Measurements from ENCODE around the gene PIGN. TPM values are rescaled to one million over a fixed set of nuclear protein-coding genes. Genes with fewer than 3 reads are reported as not detected.
A peak's percentile ranks its signal among the peaks of the same experiment; 100 is the strongest.
"Not testable (repeated sequence)": the region's sequence is repeated elsewhere in the genome, so short reads cannot be mapped to it uniquely, and the experiment has no call there.

The PIGN gene
- total RNA-seq, 1 experiment from 2014 or later: 22.4 TPM

- DNase-seq (ENCODE audit: low read depth): no peak
Measured at GRCh38 chr18:62061821-62062478, 124.9 kb downstream of the PIGN start.

DNA sequence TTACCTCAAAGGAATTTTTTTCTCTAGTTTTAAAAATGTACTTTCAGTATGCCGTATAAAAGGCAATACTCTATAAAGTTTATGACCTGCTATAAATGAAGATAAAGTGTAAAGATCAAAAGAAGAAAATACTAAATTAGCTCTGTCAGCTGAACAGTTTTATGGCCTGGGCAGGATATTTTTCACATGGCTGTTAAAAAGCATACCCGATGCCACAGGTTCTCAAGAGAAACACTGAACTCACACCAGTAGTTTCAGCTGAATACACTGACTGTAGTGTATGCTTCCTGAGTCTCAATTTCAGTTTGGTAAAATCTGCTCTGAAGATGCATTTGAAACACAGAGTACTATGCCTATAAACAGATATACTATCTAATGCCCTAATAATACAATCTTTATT lies 126.0 kb downstream of the PIGN start:
- DNase-seq (ENCODE audit: low read depth): no peak

DNA sequence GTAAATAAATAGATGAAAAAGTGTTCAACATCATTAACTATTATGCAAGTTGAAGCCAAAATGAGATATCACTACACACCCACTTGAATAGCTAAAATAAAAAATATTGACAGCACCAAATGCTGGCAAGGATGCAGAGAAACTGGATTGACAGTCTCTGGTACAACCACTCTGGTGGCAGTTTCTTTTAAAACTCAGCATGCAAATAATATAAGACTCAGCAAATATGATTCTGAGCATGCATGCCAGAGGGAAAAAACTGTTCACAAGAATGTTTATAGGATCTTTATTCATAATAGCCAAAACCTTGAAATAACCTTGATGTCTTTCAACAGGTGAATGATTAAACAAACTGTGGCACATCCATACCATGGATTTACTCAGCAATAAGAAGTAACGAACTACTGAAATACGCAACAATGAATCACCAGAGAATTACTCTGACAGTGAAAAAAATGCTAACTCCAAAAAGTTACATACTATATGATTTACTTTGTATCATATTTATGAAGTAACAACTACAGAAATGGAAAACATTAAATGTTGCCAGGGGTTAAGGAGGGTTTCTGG lies 131.8 kb downstream of the PIGN start:
- DNase-seq (ENCODE audit: low read depth): no peak

- DNase-seq (ENCODE audit: low read depth): no peak
Measured at GRCh38 chr18:62048279-62048678, 138.6 kb downstream of the PIGN start.

GRCh38 chr18:62045316-62045715 lies 141.5 kb downstream of the PIGN start:
- DNase-seq (ENCODE audit: low read depth): no peak

GRCh38 chr18:62044490-62045000 lies 142.3 kb downstream of the PIGN start:
- no peak for DNase-seq (ENCODE audit: low read depth)

GRCh38 chr18:62037989-62038778 lies 148.7 kb downstream of the PIGN start:
- DNase-seq (ENCODE audit: low read depth): peak; percentile 12

GRCh38 chr18:62037012-62037742 lies 149.7 kb downstream of the PIGN start:
- no peak for DNase-seq (ENCODE audit: low read depth)

GRCh38 chr18:62034286-62034685 lies 152.6 kb downstream of the PIGN start:
- DNase-seq (ENCODE audit: low read depth): not testable (repeated sequence)

DNA sequence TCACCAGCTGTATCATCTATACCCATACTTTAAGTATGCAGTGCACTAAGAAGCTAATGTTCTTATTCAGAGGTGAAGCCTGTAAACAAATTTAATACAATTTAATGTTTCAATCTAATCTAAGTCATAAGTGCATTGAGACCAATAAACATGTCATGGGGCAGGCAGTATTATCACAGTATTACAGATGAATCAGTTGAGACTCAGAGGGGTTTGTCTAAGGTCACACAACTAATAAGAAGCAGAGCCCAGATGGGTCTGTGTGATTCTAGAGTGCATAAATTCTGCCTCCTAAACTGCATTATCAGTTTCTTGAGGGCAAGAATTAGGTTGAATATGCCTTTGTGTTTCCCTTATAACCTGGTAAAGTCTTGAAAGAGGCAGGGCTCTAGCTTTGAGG lies 153.1 kb downstream of the PIGN start:
- no peak for DNase-seq (ENCODE audit: low read depth)

DNA sequence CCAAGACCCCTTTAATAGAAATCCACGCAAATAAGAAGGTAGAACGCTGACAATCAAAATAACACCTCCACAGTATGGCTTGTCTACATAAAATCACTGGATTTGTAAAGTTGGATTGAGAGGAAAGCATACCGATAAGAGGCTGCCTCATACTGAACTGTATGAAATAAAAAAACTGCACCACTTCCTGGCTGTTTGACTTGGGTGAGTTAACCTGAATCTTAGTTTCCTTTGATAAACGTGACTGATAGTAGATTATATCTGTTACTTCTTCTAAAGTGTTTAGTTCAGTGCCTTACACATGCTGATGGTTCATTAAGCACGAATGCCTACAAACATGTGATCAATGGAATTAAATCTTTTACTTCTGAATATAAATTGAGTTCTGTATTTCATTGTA lies 153.6 kb downstream of the PIGN start:
- DNase-seq (ENCODE audit: low read depth): no peak

DNA sequence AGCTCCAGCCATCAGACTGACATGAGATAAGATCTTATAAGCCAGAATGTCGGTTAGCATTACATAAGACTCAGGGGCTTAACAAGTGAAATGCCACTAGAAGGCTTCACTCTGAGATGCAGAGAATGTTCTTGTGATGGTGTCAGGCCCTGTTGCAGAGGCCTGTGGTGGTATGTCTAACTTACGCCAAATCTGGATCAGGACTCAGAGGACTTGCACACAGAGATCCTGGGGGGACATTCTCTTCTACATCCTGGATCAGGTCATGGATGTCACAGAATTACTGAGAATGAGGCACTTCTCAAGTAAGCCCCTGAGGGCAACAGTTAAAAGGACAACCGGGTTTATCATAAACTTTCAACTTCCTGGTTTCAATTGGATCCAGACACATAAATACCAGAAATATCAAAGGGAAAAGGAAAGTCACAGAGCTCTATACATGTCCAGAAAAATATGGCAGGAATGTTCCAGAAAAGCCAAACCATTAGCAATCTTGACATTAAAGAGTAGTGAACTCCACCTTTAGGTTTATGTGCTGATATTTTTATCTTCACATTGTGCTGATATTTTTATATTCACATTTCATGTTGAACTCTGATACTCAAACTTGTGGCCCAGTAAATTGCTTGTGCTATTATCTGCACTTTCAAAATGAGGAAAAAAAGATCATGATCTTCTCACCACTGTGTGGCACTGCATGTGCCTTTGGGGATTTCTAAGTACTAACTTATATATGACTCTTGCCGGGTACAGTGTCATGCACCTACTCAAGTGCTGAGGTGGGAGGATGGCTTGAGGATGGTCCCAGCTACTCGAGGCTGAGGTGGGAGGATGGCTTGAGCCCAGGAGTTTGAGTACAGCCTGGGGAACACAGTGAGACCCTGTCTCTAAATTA lies 156.5 kb downstream of the PIGN start:
- no peak for DNase-seq (ENCODE audit: low read depth)

GRCh38 chr18:62028715-62029114 lies 158.1 kb downstream of the PIGN start:
- no peak for DNase-seq (ENCODE audit: low read depth)

GRCh38 chr18:62027914-62028520 lies 158.8 kb downstream of the PIGN start:
- DNase-seq (ENCODE audit: low read depth): no peak

DNA sequence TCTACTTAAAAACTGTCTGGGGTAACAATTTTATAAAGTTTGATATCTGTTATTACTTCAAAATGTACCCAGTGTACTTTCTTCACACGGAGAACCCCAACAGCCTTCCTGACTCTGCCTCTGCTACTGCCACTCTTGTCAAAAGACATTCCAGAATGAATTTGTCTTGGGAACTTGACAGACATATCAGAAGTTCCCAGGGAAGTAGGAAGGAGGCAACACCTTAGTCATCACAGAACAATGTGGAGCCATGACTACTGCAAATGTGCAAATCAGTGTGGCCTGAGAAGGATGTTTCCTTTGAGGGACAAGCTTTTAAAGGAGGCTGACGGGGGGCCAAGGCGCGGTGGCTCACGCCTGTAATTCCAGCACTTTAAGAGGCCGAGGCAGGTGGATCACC lies 160.3 kb downstream of the PIGN start:
- DNase-seq (ENCODE audit: low read depth): peak; percentile 39

GRCh38 chr18:62024983-62025382 lies 161.9 kb downstream of the PIGN start:
- DNase-seq (ENCODE audit: low read depth): no peak

- no peak for DNase-seq (ENCODE audit: low read depth)
Measured at GRCh38 chr18:62023536-62023935, 163.3 kb downstream of the PIGN start.

- no peak for DNase-seq (ENCODE audit: low read depth)
Measured at GRCh38 chr18:62018759-62019041, 168.2 kb downstream of the PIGN start.

DNA sequence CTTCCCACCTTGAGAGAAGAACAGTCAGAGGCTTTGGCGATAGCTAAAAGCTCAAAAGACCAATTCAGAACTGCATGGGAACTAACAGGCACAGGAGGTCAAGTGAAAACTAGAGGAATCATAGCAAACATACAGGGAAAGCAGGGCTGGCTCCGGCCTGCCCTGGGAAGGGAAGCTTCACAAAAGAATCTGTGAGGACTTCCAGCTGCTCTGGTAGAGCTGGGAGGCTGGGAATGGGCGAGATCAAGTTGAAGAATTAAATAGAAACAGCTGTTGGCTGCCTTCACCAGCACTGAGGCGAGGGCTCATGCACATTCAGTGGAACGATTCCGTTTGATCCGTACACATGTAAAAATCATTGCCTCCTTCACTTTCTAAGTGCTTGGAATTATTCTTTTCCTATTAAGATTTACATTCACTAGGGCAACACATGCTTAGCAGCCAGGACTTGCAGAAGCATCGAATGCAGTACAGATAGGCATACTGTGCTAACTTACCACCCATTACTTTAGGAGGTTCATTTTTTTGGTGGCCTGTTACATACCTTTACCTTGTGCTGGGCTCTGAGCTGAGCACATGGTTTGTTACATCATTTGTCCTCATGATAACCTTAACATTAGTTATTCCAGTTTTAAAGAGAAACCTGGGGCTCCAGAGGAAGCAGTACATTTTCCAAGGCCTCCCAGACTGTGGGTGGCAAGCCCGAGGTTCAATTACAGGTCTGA lies 168.7 kb downstream of the PIGN start:
- peak; percentile 14 for DNase-seq (ENCODE audit: low read depth)

- no peak for DNase-seq (ENCODE audit: low read depth)
Measured at GRCh38 chr18:62017618-62018017, 169.2 kb downstream of the PIGN start.

Data from LHCN-M2 (cell line).